Endometrium (tissue), 2 donors: ENCODE results near the gene LRGUK.
A peak's percentile ranks its signal among the peaks of the same experiment; 100 is the strongest.

Experiments used
- FAIRE-seq: peaks from 2 replicates; lab custom pipeline; 2012; peaks lifted over from hg19 to GRCh38; lab: Jason Lieb, UNC
- donor health status: control.
- donor health status: control.

The LRGUK gene, protein sequence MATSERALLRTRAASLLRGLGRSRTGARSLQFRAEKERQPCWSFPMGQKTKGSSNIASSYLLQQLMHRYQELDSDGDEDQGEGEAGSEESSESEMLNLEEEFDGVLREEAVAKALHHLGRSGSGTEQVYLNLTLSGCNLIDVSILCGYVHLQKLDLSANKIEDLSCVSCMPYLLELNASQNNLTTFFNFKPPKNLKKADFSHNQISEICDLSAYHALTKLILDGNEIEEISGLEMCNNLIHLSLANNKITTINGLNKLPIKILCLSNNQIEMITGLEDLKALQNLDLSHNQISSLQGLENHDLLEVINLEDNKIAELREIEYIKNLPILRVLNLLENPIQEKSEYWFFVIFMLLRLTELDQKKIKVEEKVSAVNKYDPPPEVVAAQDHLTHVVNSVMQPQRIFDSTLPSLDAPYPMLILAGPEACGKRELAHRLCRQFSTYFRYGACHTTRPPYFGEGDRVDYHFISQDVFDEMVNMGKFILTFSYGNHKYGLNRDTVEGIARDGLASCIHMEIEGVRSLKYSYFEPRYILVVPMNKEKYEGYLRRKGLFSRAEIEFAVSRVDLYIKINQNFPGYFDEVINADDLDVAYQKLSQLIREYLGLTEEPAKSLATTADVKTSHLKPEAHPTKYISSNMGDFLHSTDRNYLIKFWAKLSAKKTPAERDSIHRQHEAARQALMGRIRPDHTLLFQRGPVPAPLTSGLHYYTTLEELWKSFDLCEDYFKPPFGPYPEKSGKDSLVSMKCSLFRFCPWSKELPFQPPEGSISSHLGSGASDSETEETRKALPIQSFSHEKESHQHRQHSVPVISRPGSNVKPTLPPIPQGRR

DNA sequence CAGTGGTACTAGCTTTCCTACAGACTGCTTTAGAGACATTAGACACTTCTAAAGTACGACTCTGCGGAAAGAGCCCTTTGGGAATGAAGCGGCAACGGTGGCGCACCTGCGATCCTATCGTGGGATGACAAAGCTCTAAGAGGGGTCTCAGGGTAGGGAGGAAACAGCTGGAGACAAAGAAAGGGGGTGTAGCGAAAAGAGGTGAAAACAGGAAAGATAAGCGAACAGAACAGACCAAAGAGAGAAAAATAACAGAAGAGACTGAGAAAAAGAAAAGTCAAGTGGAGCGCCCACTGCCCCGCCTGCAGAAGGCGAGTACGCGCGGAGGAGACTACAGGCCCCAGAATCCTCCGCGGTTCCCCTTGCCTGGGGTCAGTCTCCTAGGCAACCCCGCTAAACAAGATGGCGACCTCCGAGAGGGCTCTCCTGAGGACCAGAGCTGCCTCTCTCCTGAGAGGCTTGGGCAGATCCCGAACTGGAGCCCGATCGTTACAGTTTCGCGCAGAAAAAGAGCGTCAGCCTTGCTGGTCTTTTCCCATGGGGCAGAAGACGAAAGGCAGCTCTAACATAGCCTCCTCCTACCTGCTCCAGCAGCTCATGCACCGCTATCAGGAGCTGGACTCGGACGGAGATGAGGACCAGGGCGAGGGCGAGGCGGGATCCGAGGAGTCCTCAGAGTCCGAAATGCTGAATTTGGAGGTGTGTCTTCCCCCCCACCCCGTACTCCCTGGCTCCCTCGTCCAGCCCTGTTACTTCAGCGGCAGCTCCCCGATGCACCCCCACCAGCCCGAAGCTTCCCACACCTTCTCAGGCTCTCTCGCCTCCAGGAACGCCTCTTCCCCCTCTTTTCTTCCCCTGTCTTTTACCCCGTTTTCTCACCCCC is at the start of gene LRGUK:
LRGUK (plus strand) TSS at position 375 of the 883 bp plus-strand sequence; CDS start at position 403, 28 bp downstream.
- FAIRE-seq = no peak

DNA sequence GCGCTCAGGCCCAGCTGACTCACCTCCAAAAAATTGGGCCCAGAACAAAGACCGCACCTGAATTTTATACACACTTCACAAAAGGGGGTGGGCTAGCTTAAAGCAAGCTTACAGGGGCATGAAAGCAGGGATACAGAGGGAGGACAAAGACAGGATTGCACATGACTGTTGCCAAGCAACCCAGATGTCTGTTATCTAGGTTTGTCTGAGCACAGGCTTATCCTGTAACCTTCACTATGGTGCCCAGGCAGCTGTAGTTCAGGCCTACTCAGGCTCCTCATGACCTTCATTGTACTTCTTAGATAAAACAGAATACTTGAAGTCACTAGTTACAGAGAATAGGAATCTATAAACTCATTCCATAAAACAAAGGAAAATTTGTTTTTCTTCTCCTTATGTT is 49.6 kb upstream of the LRGUK start:
- peak; percentile 74 for FAIRE-seq

DNA sequence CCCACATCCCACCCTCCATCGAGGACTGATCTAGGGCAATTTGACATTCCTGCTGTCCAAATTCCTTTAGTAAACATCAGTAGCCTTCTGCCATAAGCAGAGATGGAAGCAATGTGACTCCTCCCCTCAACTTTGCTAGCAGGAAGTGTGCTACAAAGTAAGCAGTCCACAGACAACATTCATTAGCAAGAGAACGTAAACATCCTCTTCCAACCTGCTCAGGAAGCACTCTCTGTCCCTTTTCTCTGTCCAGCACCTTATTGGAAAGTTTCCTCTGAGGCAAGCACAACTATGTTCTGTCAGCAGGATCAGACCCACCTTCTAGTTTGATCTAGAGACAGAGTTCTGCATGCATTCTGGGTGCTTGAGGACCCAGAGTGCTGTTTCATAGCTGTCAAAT is 48.1 kb upstream of the LRGUK start:
- FAIRE-seq = no peak

DNA sequence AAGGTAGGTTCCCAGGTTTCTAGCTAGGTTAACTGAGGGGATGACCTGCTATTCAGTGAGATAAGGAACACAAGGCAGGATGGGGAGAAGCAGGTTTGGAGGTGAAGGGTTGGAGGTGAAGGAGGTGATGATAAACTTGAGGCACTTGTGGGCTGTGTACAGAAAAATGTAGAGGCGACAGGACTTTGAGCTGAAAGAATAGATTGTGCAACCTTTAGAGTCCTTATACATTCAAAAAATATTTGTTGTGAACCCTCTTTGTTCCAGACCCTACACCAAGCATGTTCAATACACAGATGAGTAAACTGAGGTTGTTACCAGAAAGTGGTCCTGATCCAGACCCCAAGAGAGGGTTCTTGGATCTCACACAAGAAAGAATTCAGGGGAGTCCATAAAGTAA is 45.4 kb upstream of the LRGUK start:
- FAIRE-seq = no peak

DNA sequence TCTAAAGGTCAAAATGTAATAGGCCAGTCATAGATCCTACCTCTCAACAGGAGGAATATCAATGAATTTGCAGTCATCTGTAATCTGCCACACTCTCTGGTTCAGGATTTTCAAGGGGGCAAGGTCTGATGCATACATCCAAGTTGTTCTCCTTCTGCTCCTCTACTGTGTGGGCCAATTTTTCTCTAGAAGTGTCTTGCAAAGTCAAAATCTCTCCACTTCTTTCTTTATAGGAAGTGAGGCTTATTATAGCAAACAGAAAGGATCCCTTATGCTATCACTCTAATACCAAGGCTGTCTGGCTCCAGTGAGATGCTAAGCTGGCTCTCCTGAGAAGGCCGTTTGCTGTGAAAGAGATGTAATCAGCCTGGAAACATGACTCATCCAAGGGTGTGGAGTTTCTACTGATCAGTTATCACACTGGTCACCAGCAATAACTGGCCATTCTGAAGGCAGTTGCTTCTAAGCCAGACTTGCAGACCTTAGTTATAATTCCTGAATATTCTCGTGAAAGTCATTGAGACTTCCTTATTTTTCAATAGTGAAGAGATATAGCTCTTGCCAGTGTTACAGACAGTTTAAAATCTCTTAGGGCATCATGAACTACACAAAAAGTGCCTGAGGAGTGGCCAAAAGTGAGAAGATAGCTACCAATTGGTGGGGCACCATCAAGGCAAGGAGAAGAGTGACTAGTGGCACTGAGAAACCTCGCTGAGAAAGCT is 43.2 kb upstream of the LRGUK start:
- FAIRE-seq = no peak

DNA sequence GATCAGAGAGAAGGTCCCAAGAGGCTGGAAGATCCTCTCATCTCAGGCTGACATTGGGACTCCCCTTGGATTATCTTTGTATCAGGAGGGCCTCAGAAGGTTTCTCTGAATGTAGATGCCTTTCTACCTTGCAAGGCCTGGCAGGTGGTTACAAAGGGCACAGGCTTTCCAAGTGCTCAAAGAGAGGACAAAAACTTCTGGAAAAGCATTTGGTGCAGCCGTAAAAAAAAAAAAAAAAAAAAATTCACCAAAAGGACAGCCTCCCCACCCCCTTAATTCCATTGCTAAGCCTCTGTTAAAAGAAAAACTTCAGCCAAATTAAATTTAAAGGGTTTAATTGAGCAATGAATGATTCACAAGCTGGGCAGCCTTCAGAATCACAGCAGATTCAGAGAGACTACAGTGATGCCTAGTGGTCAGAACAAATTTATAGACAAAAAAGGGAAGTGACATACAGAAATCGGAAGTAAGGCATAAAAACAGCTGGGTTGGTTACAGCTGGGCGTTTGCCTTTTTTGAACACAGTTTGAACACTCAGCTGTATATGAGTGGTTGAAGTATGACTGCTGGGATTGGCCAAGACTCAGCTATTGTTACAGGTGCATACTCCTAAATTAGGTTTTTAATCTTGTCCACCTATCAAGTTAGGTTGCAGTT is 42.5 kb upstream of the LRGUK start:
- FAIRE-seq = no peak

DNA sequence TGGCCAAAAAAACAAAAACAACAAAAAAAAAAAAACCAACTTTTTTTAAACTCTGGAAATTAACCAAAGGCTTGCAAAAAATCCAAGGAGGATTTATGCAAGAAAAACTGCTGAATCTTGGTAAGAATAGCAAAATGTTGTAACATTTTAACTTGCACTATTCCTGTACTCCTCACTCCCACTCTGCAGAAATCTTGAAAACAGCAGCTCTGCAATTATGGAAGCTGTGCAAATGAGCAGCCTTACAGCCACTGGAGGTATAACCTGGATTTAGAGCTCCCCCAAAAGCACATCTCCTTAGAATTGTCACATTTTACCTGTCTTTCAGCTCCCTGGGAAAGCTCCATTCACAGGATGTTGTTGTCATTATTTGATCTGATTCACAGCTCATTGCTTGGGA is 41.8 kb upstream of the LRGUK start:
- no peak for FAIRE-seq

DNA sequence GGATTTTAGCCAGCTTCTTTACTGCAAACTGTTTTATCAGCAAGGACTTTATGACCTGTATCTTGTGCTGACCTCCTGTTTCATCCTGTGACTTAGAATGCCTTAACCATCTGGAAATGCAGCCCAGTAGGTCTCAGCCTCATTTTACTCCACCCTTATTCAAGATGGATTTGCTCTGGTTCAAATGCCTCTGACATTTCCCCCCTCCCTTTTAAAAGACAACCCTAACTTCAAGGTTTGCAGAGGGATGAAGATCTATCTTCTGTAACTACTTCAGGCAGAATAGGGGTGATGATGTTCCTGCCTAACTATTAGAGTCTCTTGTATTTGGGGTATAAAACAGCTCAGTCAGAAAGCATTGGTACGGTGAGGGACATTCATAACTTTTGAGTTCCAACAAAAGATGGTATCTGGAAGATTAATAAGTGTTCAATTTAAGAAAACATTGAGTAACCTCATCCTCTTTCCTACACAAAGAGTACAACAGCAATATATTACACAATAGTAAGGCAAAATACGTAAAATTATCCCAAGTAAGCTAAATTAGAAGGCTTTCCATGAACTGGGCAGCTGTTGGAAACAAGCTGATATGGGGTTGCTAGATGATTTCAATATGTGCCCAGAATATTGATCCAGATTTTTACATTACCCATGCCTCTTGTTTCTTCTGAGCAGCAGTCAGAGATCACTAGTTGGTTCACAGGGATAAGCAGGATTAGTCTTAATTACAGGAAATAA is 40.0 kb upstream of the LRGUK start:
- no peak for FAIRE-seq

DNA sequence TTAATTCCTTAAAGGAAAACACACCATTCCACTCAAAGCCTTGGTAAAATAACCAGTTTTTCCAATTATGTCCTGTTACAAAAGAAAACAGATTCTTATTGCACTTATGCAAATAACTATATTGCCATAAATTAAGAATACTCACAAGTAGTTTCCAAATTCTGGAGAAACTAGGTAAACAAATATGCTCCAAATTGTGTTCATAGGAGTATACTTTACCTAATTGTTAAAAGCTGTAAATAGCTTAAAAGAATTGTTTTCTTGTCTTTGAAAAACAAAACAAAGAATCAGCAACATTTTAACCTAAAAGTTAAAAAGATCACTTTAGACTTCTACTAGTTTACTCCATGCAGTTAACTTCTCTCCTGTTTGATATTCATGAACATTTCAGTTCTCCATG is 38.9 kb upstream of the LRGUK start:
- no peak for FAIRE-seq

DNA sequence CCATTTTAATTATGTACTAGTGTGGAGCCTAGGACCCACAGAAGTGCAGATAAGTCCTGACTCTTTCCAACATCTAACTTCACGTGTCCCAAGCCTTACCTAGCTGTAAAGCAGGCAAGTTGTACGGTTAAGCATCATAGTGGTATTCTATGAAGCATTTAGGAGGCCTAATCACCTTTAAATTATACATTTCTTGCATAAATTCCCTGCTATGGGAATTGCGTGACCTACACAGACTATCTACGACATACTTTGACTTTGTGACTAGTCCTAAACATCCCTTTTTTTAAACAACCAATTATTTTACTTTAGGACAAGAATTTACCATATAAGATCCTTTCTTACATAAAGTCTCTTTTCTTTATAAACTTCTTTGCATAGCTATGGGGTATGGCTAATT is 37.7 kb upstream of the LRGUK start:
- FAIRE-seq = no peak

DNA sequence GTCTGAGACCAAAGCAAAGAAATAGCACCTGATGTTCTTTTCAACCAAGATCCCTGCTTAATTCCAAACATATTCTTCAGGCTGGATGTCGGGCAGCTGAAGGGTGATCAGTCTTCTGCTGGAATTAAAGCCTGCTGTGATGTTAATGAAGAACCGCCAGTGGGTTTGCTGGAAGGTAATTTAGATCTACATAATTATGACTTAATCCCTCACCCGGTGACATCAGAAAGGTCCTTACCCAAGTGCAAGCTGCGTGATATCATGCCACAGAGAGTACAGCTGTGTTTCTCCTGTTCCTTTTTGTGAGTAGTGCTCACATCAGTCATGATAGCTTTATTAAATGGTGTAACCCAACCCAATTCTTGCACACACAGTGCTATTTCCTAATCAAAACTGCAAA is 29.1 kb upstream of the LRGUK start:
- no peak for FAIRE-seq

DNA sequence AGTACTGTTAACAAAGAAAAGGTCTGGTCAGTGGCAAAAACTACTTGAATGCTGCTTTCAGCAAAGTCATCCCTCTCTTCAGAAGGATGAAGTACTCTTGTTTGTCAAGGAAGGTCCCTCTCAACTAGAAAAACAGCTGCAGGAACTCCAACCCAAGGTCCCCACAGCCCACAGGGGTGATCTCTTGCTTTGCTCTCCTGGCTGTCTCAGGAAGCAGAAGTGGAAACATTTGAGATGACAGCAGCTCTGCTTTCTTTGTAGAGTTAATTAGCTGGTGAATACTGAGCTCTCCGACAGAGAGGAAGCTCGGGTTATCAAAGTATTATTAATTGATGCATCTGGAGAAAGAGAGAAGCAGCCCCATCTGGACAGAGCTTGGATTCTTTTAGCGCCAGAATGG is 25.4 kb upstream of the LRGUK start:
- no peak for FAIRE-seq

DNA sequence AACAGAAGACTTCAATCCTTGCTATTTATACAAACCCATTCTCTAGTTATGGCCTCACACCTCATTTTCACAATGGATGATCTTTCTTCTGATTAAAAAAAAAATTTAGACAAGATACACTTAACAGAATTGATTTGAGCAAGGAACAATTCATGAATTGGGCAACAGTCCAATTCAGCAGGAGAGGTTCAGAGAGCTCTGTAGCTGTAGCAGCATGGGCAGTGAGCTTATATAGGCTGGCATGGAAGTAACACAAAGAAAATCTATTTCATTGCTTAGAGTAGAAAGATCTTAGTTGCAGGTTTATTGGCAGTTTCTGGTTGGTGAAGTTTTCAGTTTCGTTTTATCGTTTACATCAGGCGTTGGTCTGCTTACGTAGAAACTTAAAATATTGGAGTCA is 23.0 kb upstream of the LRGUK start:
- no peak for FAIRE-seq

DNA sequence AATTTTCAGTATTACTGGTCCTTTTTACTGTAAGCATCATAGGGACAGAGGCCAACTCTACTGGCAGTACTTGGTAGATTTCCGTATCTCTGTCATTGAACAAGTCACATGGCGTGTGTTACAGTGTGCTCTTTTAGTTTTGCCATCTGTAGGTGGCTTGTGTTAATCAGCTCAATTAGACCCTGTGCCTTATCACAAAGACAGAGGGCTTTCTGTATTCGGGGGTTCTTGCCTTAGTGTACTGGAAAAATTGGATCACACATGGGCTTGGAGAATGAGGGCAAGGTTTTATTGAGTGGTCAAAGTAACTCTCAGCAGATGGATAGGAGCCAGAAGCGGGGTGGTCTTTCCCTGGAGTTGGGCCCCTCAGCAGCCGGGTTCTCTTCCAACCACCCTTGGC is 21.3 kb upstream of the LRGUK start:
- no peak for FAIRE-seq

DNA sequence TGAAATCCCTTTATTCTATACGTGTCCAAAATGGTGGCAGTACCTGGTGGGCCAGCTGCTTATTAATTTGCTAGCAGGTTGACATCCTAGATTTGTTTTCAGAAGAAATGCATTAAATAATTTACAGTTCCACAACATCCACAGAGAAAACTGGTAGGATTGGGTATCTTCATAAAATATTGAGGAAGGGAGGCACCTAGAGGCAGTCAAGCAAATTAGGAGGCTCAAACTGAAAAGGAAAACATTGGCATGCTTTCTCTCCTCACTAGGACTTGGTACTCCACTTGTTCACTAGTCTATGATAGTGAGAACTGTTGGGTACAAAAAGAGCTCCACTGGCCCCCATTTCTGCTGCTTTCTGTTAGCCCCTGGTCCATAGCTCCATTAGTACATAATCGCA is 18.3 kb upstream of the LRGUK start:
- no peak for FAIRE-seq

DNA sequence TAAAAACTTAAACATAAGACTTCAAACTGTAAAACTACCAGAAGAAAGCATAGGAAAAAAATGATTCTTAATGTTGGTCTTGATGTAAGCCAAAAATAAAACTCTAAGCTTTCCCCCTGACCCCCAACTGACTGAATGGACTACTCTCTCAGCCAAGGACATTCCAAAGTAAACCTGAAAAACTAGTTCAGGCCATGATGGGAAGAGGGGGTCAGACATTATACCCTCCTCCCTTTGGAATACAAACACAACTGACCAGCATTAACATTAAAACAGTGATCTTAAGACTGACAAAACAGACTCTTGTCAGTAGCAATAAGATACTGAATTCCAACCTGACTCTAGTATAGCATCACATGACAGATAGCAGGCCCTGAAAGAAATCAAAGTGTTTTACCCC is 13.5 kb upstream of the LRGUK start:
- FAIRE-seq = no peak

DNA sequence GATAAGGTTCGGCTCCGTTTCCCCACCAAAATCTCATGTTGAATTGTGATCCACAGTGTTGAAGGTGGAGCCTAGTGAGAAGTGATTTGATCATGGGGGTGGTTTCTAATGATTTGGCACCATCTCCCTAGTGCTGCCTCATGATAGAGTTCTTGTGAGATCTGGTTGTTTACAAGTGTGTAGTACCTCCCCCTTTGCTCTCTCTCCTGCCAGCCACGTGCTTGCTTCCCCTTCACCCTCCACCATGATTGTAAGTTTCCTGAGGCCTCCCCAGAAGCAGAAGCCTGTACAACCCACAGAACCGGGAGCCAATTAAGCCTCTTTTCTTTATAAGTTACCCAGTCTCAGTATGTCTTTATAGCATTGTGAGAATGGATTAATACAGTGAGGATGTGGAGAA is 12.1 kb upstream of the LRGUK start:
- FAIRE-seq = no peak

DNA sequence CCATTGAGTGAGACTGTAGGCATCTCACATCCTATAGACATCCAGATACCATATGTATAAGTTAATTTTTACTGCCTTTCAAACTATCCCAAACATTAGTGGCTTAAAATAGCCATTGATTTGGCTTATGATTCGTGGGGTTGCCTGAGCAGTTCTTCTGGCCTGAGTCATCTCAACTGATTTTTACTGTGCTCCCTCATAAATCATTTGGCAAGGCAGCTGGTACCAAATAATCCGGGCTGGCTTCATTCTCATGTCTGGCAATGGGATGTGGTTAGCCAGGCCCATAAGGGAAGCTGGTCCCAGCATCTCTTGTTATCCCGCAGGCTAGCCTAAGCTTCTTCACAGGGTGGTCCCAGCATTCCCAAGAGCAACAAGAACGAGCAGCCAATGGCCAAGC is 6.7 kb upstream of the LRGUK start:
- no peak for FAIRE-seq

DNA sequence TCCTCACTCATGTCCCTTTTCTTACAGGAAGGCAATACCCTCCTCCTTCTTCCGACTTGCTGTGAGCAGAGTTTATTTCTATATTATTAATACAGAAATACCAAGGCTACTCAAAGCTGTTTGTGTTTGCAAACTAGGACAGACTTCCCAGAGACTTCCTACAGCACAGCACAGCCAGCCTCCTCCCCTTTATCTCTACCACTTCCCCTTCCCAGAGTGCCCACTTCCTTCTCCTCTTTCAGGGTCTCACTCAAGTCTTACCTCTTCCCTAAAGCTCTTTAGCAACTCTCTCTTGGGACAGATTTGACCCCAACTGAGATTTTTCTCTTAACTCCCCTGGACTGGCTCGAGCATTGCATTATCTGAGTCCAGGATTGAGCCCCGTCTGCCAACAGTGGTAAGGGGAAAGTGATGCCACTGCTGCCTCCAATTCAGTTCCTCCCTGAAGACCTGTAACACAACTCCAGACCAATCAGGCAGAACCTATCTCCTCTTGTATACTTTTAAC is 5.5 kb upstream of the LRGUK start:
- FAIRE-seq = no peak

DNA sequence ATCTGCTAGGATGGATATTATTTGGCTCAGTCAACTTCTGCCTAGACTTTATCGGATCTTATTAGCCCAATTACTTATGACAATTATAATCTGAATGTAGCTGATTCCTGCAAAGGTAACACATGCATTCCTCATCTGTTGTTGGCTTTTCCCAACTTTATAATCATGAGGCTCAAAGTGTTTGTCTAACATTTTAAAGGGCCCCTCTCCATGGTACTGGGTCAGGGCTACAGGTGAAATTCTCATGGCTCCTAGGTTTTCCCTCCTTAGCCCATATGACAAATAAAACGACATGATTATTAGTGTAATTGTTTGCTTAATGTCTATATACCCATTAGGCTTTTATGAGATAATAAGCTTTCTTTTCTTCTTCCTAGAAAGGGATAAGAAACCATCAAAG is 4.2 kb upstream of the LRGUK start:
- FAIRE-seq = no peak
